GM20431 (cell line): ENCODE results near the gene SLC31A1.
"Not testable (repeated sequence)": the region's sequence is repeated elsewhere in the genome, so short reads cannot be mapped to it uniquely, and the experiment has no call there.

Source experiments
- in situ Hi-C: fragments of 300-500 bp; cut with MseI, MboI; formaldehyde crosslinking; loops from one replicate; pipeline ENCODE4 v1.15.0; 2020; ENCODE audit warnings: low sequenced_read_pairs; ENCODE audit not compliant: unreplicated experiment

Gene SLC31A1

GRCh38 chr9:113257863-113258262 lies 36.5 kb downstream of the SLC31A1 start:
- in situ Hi-C loops = no loop called here

DNA sequence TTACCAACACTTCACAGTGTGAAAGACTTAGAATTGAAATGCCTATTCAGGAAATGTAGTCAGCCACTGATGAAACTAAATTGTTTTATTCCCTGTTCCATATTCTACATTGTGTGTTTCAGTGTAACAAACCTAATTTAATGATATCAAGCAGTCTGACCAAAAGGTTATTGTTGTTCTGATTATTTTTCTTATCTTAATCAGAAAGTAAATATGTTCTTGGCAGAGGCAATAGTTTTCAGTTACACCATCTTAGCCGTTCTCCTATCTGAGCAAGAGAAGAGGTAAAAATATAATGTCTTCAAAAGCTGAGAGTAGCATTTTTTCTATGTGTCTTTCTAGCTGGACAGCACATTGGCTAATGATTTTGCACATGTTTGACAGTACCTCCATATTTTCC lies 36.9 kb downstream of the SLC31A1 start:
- in situ Hi-C loops = no loop called here

DNA sequence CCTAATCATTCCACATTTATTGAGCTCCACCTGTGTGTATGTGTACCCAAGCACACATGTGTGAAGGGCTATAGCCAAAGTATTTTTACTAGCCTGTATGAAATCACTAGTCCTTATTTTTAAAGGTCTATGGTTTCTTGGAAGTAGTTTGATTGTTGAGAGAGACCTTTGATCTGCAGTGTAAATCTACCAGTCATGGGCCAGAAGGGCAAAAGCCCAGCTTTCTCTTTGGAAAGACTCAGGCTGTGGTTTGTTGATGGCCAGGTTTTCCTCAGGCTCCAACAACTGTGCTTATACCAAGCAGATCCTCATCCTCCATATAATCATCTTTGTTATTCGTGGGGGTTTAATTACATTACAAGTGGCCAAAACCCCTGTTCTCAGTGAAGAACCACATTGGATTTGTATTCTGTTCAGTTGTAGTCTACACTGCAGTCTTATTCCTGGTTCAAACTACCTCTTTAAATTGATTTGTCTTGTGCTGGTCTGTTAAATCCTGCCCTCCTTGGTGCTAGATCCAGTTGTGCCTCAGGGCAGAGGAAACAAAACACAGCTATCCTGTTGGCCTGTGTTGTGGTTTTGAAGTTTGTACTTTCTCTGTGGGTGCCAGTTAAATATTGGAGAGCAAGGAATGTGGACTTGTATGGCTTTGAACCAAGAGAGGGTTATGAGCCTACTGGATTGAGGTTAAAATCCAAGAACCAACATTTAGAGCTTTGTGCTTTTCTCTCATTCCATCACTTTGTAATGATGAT lies 40.8 kb downstream of the SLC31A1 start:
- in situ Hi-C loops = no loop called here

DNA sequence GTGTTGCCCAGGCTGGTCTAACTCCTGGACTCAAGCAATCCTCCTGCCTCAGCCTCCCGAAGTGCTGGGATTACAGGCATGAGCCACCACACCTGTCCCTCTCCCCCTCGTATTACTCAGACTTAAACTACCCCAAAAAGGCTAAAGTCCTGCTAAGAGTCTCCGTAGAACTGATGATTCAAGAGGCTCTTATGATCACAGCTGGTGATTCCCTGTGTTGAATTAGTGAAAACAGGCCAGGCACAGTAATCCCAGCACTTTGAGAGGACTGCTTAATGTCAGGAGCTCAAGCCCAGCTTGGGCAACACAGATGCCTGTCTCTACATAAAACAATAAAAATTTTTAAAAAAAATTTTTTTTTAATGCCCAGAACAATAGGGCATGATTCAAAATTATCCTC lies 44.8 kb downstream of the SLC31A1 start:
- in situ Hi-C loops = no loop called here

- in situ Hi-C loops = no loop called here
Measured at GRCh38 chr9:113267911-113268566, 46.7 kb downstream of the SLC31A1 start.

GRCh38 chr9:113269355-113269754 lies 48.0 kb downstream of the SLC31A1 start:
- in situ Hi-C loops = no loop called here

DNA sequence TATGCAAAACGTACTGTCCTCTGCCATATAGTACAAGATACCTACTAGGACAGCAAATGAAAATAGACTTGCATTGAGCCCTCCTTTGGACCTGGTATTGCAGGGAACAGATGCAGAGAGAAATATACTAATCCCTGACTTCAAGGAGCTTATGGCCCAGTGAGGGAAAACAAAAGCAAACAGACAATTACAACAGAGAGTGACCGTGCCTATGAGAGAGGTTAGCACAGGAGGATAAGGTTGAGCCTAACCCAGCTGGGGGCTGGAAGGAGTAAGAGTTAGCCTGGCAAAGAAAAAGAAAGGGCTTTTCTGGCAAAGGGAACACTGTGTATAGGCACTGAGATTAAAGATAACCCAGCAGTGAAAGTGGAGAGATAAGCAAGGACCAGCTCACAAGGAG lies 48.5 kb downstream of the SLC31A1 start:
- in situ Hi-C loops = no loop called here

DNA sequence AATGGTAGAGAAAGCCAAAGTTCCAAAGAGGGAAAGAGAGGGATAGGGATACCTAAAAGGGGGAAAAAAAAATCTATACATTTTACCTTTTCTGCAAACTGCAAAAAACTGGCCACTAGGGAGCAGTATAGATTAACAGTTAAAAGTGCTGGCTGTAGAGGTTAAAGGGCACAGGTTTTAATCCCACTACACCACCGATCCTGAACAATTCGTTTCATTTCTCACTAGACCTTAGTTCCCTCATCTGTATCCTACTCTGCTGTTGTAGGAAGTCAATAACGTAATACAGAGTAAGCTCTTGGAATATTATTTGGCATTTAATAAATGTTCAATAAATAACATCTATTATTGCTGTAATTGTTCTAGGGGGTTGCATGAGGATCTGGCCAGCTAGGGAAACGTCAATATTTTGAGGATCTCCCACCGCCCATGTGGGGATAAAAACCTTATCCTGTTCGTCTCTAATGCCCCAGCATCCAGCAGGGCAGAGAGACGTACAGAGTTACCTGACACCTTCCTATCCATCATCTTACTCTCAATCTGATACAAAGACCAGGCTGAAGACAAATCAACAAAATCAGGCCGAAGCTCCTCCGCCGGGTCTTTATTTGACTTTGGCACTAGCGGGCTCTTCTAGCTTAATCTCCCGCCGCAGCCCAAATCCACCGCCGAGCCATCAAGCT lies 53.3 kb downstream of the SLC31A1 start:
- in situ Hi-C loops = no loop called here

DNA sequence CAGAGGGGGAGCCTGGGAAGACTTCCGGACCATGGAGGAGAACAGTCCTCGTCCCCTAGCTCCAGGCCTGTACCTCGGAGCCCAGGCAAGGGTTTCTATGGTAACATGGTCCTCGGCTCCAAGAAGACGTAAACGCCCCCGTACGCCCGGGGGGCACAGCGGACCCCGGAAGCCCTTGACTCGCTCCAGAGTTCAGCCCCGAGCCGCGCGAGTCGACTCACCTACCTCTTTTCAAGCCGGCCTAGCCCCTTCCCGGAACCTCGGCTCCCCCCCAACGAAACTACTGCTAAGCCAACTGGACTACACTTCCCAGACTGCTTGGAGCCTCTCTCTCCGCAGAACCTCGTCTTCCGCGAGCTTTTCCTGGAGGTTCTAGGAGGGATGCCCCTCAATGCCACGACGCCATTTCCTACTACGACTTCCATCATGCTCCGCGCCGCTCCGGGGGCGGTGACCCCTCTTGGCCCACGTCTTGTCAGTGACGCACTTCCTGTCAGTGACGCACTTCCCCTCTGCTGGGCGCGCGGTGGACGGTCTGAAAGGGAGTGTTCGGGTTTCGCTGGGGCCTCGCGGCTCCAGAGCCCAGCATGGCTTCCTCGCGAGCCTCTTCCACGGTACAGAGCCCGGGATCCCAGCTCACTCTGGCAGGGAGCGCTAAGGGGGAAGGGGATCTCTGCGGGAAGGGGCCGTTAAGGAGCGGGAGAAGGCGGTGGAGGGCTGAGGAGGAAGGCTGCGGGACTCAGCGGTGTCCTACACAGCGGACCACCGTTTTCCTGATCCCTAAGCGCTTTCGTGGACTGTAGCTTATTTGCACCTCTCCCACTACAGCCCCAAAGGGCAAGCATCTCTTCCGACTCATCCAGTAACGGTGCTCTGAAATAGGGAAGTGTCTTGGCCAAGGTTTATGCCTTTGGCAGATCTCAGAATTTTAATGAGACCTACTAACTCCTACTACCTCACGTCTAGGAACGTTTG lies 54.1 kb downstream of the SLC31A1 start, which contains the start of the genes CDC26 and PRPF4:
Gene CDC26 (minus strand): TSS at position 416 of the 975 bp plus-strand sequence. CDS start 3,065 bp downstream, outside the sequence.
Gene PRPF4 (plus strand): TSS at position 502 of the 975 bp plus-strand sequence. CDS start 86 bp downstream, at position 588.
- in situ Hi-C loops = no loop called here

GRCh38 chr9:113278840-113279239 lies 57.5 kb downstream of the SLC31A1 start:
- in situ Hi-C loops = no loop called here

- in situ Hi-C loops = no loop called here
Measured at GRCh38 chr9:113281356-113281755, 60.0 kb downstream of the SLC31A1 start.

DNA sequence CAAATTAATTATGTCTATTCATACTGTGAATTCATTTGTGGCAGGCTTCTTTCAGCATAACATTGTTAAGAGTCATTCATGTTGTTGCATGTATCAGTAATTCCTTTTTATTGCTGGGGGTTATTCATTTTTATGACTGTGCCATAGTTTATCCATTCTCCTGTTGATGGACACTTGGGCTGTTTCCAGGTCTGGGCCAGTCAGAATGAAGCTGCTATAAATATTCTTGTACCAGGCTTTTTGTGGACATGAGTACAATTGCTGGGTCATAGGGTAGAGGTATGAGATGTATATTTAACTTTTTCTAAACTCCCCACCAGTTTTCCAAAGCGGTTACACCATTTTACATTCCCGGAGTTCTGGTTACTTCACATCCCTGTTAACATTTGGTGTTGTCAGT lies 67.7 kb downstream of the SLC31A1 start:
- in situ Hi-C loops = no loop called here

- in situ Hi-C loops = no loop called here
Measured at GRCh38 chr9:113290052-113290607, 68.8 kb downstream of the SLC31A1 start.

GRCh38 chr9:113293285-113293878 lies 72.0 kb downstream of the SLC31A1 start:
- in situ Hi-C loops = no loop called here

DNA sequence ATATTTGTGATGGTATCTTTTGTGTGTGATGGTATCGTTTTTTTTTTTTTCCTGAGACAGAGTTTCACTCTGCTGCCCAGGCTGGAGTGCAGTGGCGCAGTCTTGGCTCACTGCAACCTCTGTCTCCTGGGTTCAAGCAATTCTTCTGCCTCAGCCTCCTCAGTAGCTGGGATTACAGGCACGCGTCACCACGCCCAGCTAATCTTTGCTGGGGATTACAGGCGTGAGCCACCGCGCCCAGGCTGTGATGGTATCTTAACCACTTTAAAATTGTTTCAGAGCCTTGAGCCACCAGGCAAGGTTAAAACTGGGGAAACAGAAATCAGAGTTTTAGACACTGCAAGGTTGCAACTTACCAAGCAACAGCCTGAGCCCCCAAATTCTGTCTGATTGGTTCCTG lies 74.9 kb downstream of the SLC31A1 start:
- in situ Hi-C loops = not testable (repeated sequence)

DNA sequence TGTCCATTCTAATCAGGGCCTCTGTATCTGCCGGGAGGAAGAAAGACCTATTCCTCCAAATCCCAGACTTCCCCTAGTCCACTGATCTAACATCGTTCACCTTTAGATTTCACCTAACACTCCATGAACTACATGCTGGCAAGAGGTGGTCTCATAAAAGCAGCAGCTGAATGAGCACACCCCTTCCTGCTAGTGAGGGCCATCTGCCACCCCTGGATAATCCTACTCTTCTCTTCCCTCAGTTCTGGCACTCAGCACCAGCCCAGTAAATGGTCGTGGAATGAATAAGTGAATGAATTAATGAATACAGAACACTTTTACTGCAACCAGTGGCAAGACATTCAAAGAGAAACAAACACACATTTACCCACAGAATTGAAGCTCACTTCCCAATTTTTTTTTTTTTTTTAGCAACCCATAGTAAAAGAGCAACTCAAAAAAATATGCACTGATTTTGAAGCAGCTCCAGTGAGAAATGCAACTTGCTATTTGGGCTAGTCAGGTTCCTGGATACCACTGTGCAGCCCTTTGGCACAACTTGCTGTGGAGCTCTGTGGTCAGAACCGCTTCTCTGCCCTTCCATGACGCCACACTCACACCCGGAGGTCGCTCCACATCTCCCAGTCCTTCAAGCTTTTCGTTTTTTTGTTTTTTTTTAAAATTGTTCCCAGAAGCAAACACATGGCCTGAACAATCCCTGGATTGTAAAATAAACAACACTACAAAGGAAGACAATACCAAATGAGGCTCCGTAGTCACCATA lies 75.6 kb downstream of the SLC31A1 start:
- in situ Hi-C loops = no loop called here

- in situ Hi-C loops = no loop called here
Measured at GRCh38 chr9:113298311-113298710, 77.0 kb downstream of the SLC31A1 start.
